ENCODE measurements around the gene RCL1. TPM values are rescaled to one million over a fixed set of nuclear protein-coding genes. Genes with fewer than 3 reads are reported as not detected.
"Not testable (repeated sequence)": the region's sequence is repeated elsewhere in the genome, so short reads cannot be mapped to it uniquely, and the experiment has no call there.

RCL1 gene
- polyA plus RNA-seq, 1 experiment: 7.8 TPM

- CTCF ChIA-PET: interaction anchor here (1.9 kb wide), 1 partner anchor 10 kb away, joined by 9 read pairs; no protein-coding TSS in a partner anchor
- Histone ChIP-seq H3K4me3 (ENCODE audit: low read depth, low read length) (no peak overlapping the region), H3K27ac (ENCODE audit: low read depth, low read length) (no peak overlapping the region), H3K9me3 (ENCODE audit: control insufficient read depth, insufficient read depth, low read length) (no peaks in the 10 kb centered on the region), H3K27me3 (ENCODE audit: control insufficient read depth, insufficient read depth, low read length) (no peaks in the 10 kb centered on the region)
- POLR2A ChIA-PET: interaction anchor here (0.7 kb wide), 1 partner anchor 23 kb away, joined by 4 read pairs; the partner anchor contains the start of gene RCL1
- TF ChIP-seq, protein P1, sequence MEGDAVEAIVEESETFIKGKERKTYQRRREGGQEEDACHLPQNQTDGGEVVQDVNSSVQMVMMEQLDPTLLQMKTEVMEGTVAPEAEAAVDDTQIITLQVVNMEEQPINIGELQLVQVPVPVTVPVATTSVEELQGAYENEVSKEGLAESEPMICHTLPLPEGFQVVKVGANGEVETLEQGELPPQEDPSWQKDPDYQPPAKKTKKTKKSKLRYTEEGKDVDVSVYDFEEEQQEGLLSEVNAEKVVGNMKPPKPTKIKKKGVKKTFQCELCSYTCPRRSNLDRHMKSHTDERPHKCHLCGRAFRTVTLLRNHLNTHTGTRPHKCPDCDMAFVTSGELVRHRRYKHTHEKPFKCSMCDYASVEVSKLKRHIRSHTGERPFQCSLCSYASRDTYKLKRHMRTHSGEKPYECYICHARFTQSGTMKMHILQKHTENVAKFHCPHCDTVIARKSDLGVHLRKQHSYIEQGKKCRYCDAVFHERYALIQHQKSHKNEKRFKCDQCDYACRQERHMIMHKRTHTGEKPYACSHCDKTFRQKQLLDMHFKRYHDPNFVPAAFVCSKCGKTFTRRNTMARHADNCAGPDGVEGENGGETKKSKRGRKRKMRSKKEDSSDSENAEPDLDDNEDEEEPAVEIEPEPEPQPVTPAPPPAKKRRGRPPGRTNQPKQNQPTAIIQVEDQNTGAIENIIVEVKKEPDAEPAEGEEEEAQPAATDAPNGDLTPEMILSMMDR (IDR thresholded peaks at IDR 0.05; ENCODE audit: low read depth, low read length): no peak
- no peak for DNase-seq (ENCODE audit: low read depth, low spot score)
Observed at GRCh38 chr9:4769321-4770080, 23.2 kb upstream of the RCL1 start.

DNA sequence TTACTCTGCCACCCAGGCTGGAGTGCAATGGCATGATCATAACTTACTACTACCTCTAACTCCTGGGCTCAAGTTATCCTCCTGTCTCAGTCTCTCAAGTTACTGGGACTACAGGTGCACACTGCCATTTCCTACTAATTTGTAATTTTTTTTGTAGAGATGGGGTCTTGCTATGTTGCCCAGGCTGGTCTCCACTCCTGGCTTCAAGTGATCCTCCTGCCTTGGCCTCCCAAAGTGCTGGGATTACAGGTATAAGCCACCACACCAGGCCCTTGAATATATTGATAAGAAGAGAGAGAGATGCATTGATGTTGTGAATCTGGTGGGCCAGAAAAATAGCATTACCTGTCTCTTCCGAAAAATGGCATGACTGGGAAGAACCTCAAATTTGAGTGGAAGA is 21.0 kb upstream of the RCL1 start:
- no peak for DNase-seq (ENCODE audit: low read depth, low spot score)
- Histone ChIP-seq H3K27me3 (ENCODE audit: control insufficient read depth, insufficient read depth, low read length) (no peaks in the 10 kb centered on the region), H3K4me3 (ENCODE audit: low read depth, low read length) (no peak overlapping the region), H3K27ac (ENCODE audit: low read depth, low read length) (no peak overlapping the region), H3K9me3 (ENCODE audit: control insufficient read depth, insufficient read depth, low read length) (no peaks in the 10 kb centered on the region)
- ChIA-PET POLR2A (no interaction called here), CTCF (interaction anchor here (1.0 kb wide), 1 partner anchor 9 kb away, joined by 3 read pairs; no protein-coding TSS in a partner anchor)
- TF ChIP-seq, protein P1 (IDR thresholded peaks at IDR 0.05; ENCODE audit: low read depth, low read length): no peak

GRCh38 chr9:4774209-4774608 is 18.5 kb upstream of the RCL1 start:
- CTCF ChIA-PET: interaction anchor here (1.0 kb wide), 1 partner anchor 11 kb away, joined by 4 read pairs; no protein-coding TSS in a partner anchor
- Histone ChIP-seq H3K9me3 (ENCODE audit: control insufficient read depth, insufficient read depth, low read length) (no peaks in the 10 kb centered on the region), H3K27me3 (ENCODE audit: control insufficient read depth, insufficient read depth, low read length) (no peaks in the 10 kb centered on the region), H3K27ac (ENCODE audit: low read depth, low read length) (no peak overlapping the region), H3K4me3 (ENCODE audit: low read depth, low read length) (no peak overlapping the region)
- no peak for DNase-seq (ENCODE audit: low read depth, low spot score)
- TF ChIP-seq, protein P1 (IDR thresholded peaks at IDR 0.05; ENCODE audit: low read depth, low read length): no peak
- POLR2A ChIA-PET: no interaction called here

GRCh38 chr9:4774958-4775357 is 17.8 kb upstream of the RCL1 start:
- H3K4me3 ChIP-seq (ENCODE audit: low read depth, low read length); POLR2A ChIA-PET; DNase-seq (ENCODE audit: low read depth, low spot score); H3K9me3 ChIP-seq (ENCODE audit: control insufficient read depth, insufficient read depth, low read length); H3K27me3 ChIP-seq (ENCODE audit: control insufficient read depth, insufficient read depth, low read length); H3K27ac ChIP-seq (ENCODE audit: low read depth, low read length): not testable (repeated sequence)
- CTCF ChIA-PET: interaction anchor here (1.0 kb wide), 1 partner anchor 12 kb away, joined by 4 read pairs; no protein-coding TSS in a partner anchor

DNA sequence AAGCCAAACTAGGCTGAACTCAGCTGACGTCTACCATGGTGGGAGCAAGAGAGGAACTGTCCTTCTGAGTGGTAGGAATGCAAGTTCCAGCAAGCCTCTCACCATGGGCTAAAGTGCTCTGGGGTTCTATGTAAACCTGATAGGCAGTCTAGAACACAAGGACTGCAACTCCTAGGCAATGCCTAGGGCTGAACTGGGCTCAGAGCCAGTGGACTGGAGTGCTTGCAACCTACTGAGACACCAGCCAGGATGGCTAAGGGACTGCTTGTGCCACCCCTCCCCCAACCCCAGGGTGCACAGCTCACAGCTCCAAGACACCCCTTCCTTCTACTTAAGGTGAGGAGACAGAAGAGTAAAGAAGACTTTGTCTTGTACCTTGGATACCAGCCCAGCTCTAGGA is 12.1 kb upstream of the RCL1 start:
- CTCF ChIA-PET: no interaction called here
- DNase-seq (ENCODE audit: low read depth, low spot score): no peak

More for the DNA sequence above, 12.1 kb upstream of the RCL1 start:
- H3K27me3 ChIP-seq (ENCODE audit: control insufficient read depth, insufficient read depth, low read length): peaks cover 3% of the 10 kb centered on the region
- H3K27ac ChIP-seq (ENCODE audit: low read depth, low read length): no peak overlapping the region
- TF ChIP-seq, protein P1 (IDR thresholded peaks at IDR 0.05; ENCODE audit: low read depth, low read length): no peak
- POLR2A ChIA-PET: no interaction called here
- no peaks in the 10 kb centered on the region for H3K9me3 ChIP-seq (ENCODE audit: control insufficient read depth, insufficient read depth, low read length)
- H3K4me3 ChIP-seq (ENCODE audit: low read depth, low read length): no peak overlapping the region
